CD4-positive, alpha-beta T cell (primary cell): ENCODE data around the gene LDAH. TPM values are rescaled to one million over a fixed set of nuclear protein-coding genes. Genes with fewer than 3 reads are reported as not detected.

Experiments used
- ATAC-seq: fragments of 200-7000 bp; cut with Tn5 transposase; one replicate; pipeline ENCODE4 v1.10.0; 2022; ENCODE audit warnings: mild to moderate bottlenecking; ENCODE audit not compliant: poor library complexity
- CTCF ChIA-PET: fragments of 350-600 bp; sonication (Branson Sonifier 250); formaldehyde crosslinking; loops from one replicate; lab custom pipeline; 2021; ENCODE audit warnings: antibody characterized with exemption, inconsistent platforms; lab: Charles Lee
- POLR2A ChIA-PET: fragments of 350-600 bp; sonication (Branson Sonifier 250); formaldehyde crosslinking; loops from one replicate; lab custom pipeline; 2021; ENCODE audit warnings: antibody characterized with exemption, inconsistent platforms; lab: Charles Lee
- DNase-seq, 14 experiments: peaks; one replicate each; pipeline ENCODE4 v3.0.0-alpha.2; 2013 to 2020; ENCODE audit warnings: mixed read lengths in 2 of 14
- H3K27ac ChIP-seq, 2 donors: one replicate each; pipeline versions ENCODE4 v1.5.1 to v1.7.0; 2013; ENCODE audit warnings: low read length in 2 of 2, low read depth in 1 of 2, mild to moderate bottlenecking in 1 of 2
- H3K27me3 ChIP-seq, 2 experiments: 1 replicate in 1 of 2; 2 replicates in 1 of 2; pipeline versions ENCODE4 v1.6.1 to v1.7.0; 2013; ENCODE audit warnings: low read length in 2 of 2, control low read depth in 1 of 2, mild to moderate bottlenecking in 1 of 2, moderate library complexity in 1 of 2; ENCODE audit not compliant: insufficient read depth in 2 of 2, control insufficient read depth in 1 of 2
- H3K36me3 ChIP-seq: one replicate; pipeline ENCODE4 v1.6.1; 2013; ENCODE audit warnings: low read length, control low read depth; ENCODE audit not compliant: insufficient read depth
- H3K4me1 ChIP-seq: one replicate; pipeline ENCODE4 v1.6.1; 2013; ENCODE audit warnings: low read length, control low read depth; ENCODE audit not compliant: insufficient read depth
- H3K4me3 ChIP-seq: one replicate; pipeline ENCODE4 v1.5.1; 2013; ENCODE audit warnings: mild to moderate bottlenecking, low read length, moderate library complexity
- H3K9me3 ChIP-seq, 2 experiments: 1 replicate in 1 of 2; 2 replicates in 1 of 2; pipeline versions ENCODE4 v1.6.1 to v1.7.0; 2013; ENCODE audit warnings: low read length in 2 of 2, mild to moderate bottlenecking in 2 of 2, control low read depth in 1 of 2, moderate library complexity in 1 of 2; ENCODE audit not compliant: control insufficient read depth in 1 of 2, insufficient read depth in 1 of 2
- H3K27ac Mint-ChIP-seq: one replicate; pipeline ENCODE4 v1.8.0; 2020; ENCODE audit warnings: mixed read lengths
- H3K27me3 Mint-ChIP-seq: one replicate; pipeline ENCODE4 v1.8.0; 2021; ENCODE audit warnings: mixed read lengths
- H3K36me3 Mint-ChIP-seq: one replicate; pipeline ENCODE4 v1.8.0; 2021; ENCODE audit warnings: low read depth, mixed read lengths
- H3K4me1 Mint-ChIP-seq: one replicate; pipeline ENCODE4 v1.8.0; 2021; ENCODE audit warnings: low read depth, mixed read lengths
- H3K4me3 Mint-ChIP-seq: one replicate; pipeline ENCODE4 v1.8.0; 2020; ENCODE audit warnings: mild to moderate bottlenecking, mixed read lengths
- H3K9me3 Mint-ChIP-seq: one replicate; pipeline ENCODE4 v1.8.0; 2020; ENCODE audit warnings: mixed read lengths
- CTCF ChIP-seq: fragments of 200-600 bp; IDR thresholded peaks from one replicate; pipeline ENCODE4 v1.8.0; 2022; ENCODE audit warnings: antibody characterized with exemption, mild to moderate bottlenecking
- intact Hi-C, 2 experiments: fragments of 100-400 bp; cut with DNase I in 1 of 2; cut with micrococcal nuclease in 1 of 2; formaldehyde crosslinking; loops; one replicate each; pipeline versions ENCODE4 v1.15.1 to v1.9.0; 2023 to 2025; cut with DNase I, micrococcal nuclease
- total RNA-seq, 174 experiments: library from RNA in 2 of 174; stranded (reverse) in 2 of 174; gene quantifications; one replicate each; pipeline ENCODE4 v1.2.3 and lab custom pipeline; 2021 to 2026

The LDAH gene
- total RNA-seq, 2 experiments from 2014 or later: 6.5 to 7.2 TPM

- no peak for TF ChIP-seq CTCF
- Mint-ChIP-seq H3K36me3 (no peaks in the 10 kb centered on the region), H3K27me3 (peaks cover 61% of the 10 kb centered on the region), H3K4me3 (no peak overlapping the region), H3K9me3 (no peaks in the 10 kb centered on the region), H3K4me1 (peaks cover 20% of the 10 kb centered on the region), H3K27ac (no peak overlapping the region)
- intact Hi-C loops: no loop called here
- ChIA-PET CTCF (interaction anchor here (0.7 kb wide), 1 partner anchor 20 kb away, joined by 3 read pairs; the partner anchor contains the start of gene HS1BP3), POLR2A (no interaction called here)
- H3K27ac ChIP-seq: no peak overlapping the region
- H3K9me3 ChIP-seq: peaks cover 0 to 27% of the 10 kb centered on the region in 2 experiments
- H3K4me1 ChIP-seq: peaks cover 31% of the 10 kb centered on the region
- no peaks in the 10 kb centered on the region for H3K36me3 ChIP-seq
- H3K27me3 ChIP-seq: peaks cover 49 to 63% of the 10 kb centered on the region in 2 experiments
- no peak for ATAC-seq
- H3K4me3 ChIP-seq: no peak overlapping the region
- no peak for DNase-seq
Measured at GRCh38 chr2:20671036-20671735, 151.7 kb downstream of the LDAH start.

GRCh38 chr2:20670315-20671035 lies 152.4 kb downstream of the LDAH start:
- Mint-ChIP-seq H3K9me3 (no peaks in the 10 kb centered on the region), H3K4me3 (no peak overlapping the region), H3K4me1 (peaks cover 25% of the 10 kb centered on the region), H3K36me3 (no peaks in the 10 kb centered on the region), H3K27me3 (peaks cover 68% of the 10 kb centered on the region), H3K27ac (no peak overlapping the region)
- POLR2A ChIA-PET: no interaction called here
- ATAC-seq (no peak), DNase-seq (peak in 1 of 14 experiments; percentile 19)
- Histone ChIP-seq H3K4me1 (peaks cover 38% of the 10 kb centered on the region), H3K27me3 (peaks cover 55 to 70% of the 10 kb centered on the region in 2 experiments), H3K4me3 (no peak overlapping the region), H3K9me3 (peaks cover 0 to 34% of the 10 kb centered on the region in 2 experiments), H3K36me3 (no peaks in the 10 kb centered on the region), H3K27ac (no peak overlapping the region)
- CTCF ChIA-PET: interaction anchor here (0.7 to 1.1 kb wide), 2 partner anchors 9 to 19 kb away, joined by 3 read pairs; partner anchors contain the start of gene HS1BP3
- TF ChIP-seq CTCF: no peak
- intact Hi-C loops: no loop called here

DNA sequence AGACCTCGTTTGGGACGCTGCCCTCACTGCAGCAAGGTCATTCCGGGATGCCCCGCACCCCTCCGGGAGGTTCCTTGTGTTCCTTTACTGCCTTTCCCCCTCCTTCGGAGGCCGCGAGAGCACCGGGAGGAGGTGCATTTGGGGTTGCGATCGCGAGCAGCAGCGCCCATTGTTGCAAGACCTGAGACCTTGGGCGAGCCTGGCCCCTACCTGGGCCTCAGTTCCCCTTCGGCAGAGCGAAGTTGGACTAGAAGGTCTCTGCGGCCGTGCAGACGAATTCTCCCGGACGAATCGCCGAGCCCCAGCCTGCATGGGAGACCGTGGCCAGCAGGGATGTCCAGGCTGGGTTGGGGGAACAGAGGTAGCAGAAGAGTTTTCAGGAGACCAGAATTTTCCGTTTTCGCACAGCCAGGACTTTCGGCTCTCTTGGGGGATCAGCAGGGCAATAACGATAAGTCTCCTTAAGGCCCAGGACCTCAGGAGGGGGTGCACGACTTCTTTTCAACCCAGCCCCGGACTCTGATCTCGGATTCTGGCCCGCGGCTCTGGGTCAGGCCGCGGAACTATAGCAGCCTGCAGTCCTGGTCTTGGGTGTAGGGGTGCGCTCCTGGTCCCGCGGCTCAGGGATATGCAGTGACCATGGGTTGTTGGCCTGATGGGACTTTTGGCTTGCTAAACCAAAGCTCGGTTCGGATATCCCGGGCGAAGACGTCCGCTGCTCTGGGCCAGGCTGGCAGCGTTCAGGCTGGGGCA lies 153.2 kb downstream of the LDAH start:
- CTCF ChIA-PET: interaction anchor here (1.1 kb wide), 1 partner anchor 8 kb away, joined by 3 read pairs; no protein-coding TSS in a partner anchor

More for the DNA sequence above, 153.2 kb downstream of the LDAH start:
- TF ChIP-seq CTCF: no peak
- Histone ChIP-seq H3K27ac (no peak overlapping the region), H3K36me3 (no peaks in the 10 kb centered on the region), H3K9me3 (peaks cover 0 to 39% of the 10 kb centered on the region in 2 experiments), H3K4me1 (peaks cover 42% of the 10 kb centered on the region), H3K27me3 (peaks cover 62 to 77% of the 10 kb centered on the region in 2 experiments), H3K4me3 (no peak overlapping the region)
- intact Hi-C loops: loop anchor here in 1 of 2 experiments (10.0 kb wide), 1 partner anchor 155 kb away; the partner anchor contains the start of gene LDAH
- ATAC-seq: no peak
- Mint-ChIP-seq H3K27ac (no peak overlapping the region), H3K4me3 (no peak overlapping the region), H3K9me3 (no peaks in the 10 kb centered on the region), H3K4me1 (peaks cover 32% of the 10 kb centered on the region), H3K36me3 (no peaks in the 10 kb centered on the region), H3K27me3 (peaks cover 76% of the 10 kb centered on the region)
- POLR2A ChIA-PET: no interaction called here
- DNase-seq: no peak
